A673 (cell line): ENCODE data around the gene PEX26.

Source experiments
- EZH2 ChIP-seq: fragments of 200-600 bp; sonication (generic); IDR thresholded peaks from 2 replicates; pipeline ENCODE4 v1.6.1; 2017; ENCODE audit warnings: borderline replicate concordance, low read depth, mild to moderate bottlenecking, mixed read lengths, antibody characterized with exemption, low read length; ENCODE audit not compliant: poor library complexity, severe bottlenecking
- TF ChIP-seq, protein P1 (sequence below): fragments of 300-800, 200-600 bp; sonication (generic); conservative IDR thresholded peaks from 2 replicates; pipeline ENCODE4 v1.5.1; 2017; ENCODE audit warnings: low read depth, mild to moderate bottlenecking, antibody characterized with exemption, low read length, moderate library complexity, mixed read lengths

DNA sequence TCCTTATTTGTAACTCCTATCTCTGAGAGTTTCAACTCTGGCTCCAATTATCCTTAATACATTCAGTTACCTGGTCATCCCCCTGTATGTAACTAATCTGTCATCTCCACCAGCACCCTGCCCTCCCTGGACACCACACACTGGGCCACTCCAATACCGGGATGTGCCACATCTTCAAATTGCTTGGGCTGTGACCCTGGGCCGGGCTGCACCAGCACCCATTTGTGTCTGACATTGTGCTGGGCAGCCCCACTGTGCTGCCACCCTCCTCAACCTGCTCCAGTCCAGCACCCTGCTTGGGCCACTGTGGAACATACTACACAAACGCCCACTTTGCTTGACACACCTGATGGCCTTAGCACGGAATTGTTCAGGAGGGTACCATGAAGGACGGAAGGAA, 70.0 kb downstream of the PEX26 start:
- TF ChIP-seq, protein P1, sequence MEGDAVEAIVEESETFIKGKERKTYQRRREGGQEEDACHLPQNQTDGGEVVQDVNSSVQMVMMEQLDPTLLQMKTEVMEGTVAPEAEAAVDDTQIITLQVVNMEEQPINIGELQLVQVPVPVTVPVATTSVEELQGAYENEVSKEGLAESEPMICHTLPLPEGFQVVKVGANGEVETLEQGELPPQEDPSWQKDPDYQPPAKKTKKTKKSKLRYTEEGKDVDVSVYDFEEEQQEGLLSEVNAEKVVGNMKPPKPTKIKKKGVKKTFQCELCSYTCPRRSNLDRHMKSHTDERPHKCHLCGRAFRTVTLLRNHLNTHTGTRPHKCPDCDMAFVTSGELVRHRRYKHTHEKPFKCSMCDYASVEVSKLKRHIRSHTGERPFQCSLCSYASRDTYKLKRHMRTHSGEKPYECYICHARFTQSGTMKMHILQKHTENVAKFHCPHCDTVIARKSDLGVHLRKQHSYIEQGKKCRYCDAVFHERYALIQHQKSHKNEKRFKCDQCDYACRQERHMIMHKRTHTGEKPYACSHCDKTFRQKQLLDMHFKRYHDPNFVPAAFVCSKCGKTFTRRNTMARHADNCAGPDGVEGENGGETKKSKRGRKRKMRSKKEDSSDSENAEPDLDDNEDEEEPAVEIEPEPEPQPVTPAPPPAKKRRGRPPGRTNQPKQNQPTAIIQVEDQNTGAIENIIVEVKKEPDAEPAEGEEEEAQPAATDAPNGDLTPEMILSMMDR, result no peak
- TF ChIP-seq EZH2, result no peak
